ENCODE data around the gene CST9. TPM values are rescaled to one million over a fixed set of nuclear protein-coding genes. Genes with fewer than 3 reads are reported as not detected.

Gene CST9
- total RNA-seq, 1 experiment from 2014 or later: not detected

GRCh38 chr20:23641936-23642751 is 36.4 kb upstream of the CST9 start:
- no peak for TF ChIP-seq CTCF (conservative IDR thresholded peaks at IDR 0.05; ENCODE audit: low read depth, low read length)
- no peak for TF ChIP-seq EZH2 (IDR thresholded peaks at IDR 0.05; ENCODE audit: low read length, unreplicated experiment)
- TF ChIP-seq EZH2phosphoT487 (IDR thresholded peaks at IDR 0.05; ENCODE audit: borderline replicate concordance, low read length): no peak
- H3K9me2 ChIP-seq (replicated peaks; ENCODE audit: low read length): no peaks in the 10 kb centered on the region
- peak overlapping the region; percentile 30 for H3K4me2 ChIP-seq (ENCODE audit: low read length)
- no peaks in the 10 kb centered on the region for H3K9me3 ChIP-seq (ENCODE audit: low read length)
- H3K4me3 ChIP-seq (ENCODE audit: low read length): no peak overlapping the region
- H3K4me1 ChIP-seq (ENCODE audit: insufficient read depth, low read length): peaks cover 17% of the 10 kb centered on the region
- H3K9ac ChIP-seq (ENCODE audit: low read length): no peak overlapping the region
- peak overlapping the region; percentile 40; the same call in 1 of the 2 replicates for H2AFZ ChIP-seq (ENCODE audit: low read length)
- ChIA-PET CTCF (no interaction called here), POLR2A (ENCODE audit: unreplicated experiment) (no interaction called here)
- H3K79me2 ChIP-seq (ENCODE audit: low read length): peaks cover 5% of the 10 kb centered on the region
- ATAC-seq (no peak), DNase-seq (peak; percentile 75)
- no peaks in the 10 kb centered on the region for H3K27me3 ChIP-seq (ENCODE audit: low read length)
- intact Hi-C loops (cut with micrococcal nuclease): no loop called here
- no peaks in the 10 kb centered on the region for H3F3A ChIP-seq (ENCODE audit: low read length, unreplicated experiment)
- H3K27ac ChIP-seq (ENCODE audit: low read length): peak overlapping the region; percentile 21; the same call in 1 of the 2 replicates
- H3K36me3 ChIP-seq (ENCODE audit: low read depth, low read length): no peaks in the 10 kb centered on the region
- H4K20me1 ChIP-seq (ENCODE audit: low read length): no peaks in the 10 kb centered on the region
- no TSS peak for BruUV-seq (replicated peaks)

- no peaks in the 10 kb centered on the region for H3F3A ChIP-seq (ENCODE audit: low read length, unreplicated experiment)
- no peak overlapping the region for H3K4me3 ChIP-seq (ENCODE audit: low read length)
- no peak overlapping the region for H3K9ac ChIP-seq (ENCODE audit: low read length)
- ChIA-PET POLR2A (ENCODE audit: unreplicated experiment) (no interaction called here), CTCF (no interaction called here)
- ATAC-seq (no peak), DNase-seq (no peak)
- TF ChIP-seq EZH2phosphoT487 (IDR thresholded peaks at IDR 0.05; ENCODE audit: borderline replicate concordance, low read length): no peak
- TF ChIP-seq CTCF (conservative IDR thresholded peaks at IDR 0.05; ENCODE audit: low read depth, low read length): no peak
- TF ChIP-seq EZH2 (IDR thresholded peaks at IDR 0.05; ENCODE audit: low read length, unreplicated experiment): no peak
- peaks cover 26% of the 10 kb centered on the region for H3K4me1 ChIP-seq (ENCODE audit: insufficient read depth, low read length)
- intact Hi-C loops (cut with micrococcal nuclease): no loop called here
- H3K9me3 ChIP-seq (ENCODE audit: low read length): no peaks in the 10 kb centered on the region
- H3K27ac ChIP-seq (ENCODE audit: low read length): no peak overlapping the region
- H3K36me3 ChIP-seq (ENCODE audit: low read depth, low read length): no peaks in the 10 kb centered on the region
- 0 out of 2 replicates have a peak, but pooled peaks cover 10% of the 10 kb centered on the region for H4K20me1 ChIP-seq (ENCODE audit: low read length)
- no TSS peak for BruUV-seq (replicated peaks)
- H3K9me2 ChIP-seq (replicated peaks; ENCODE audit: low read length): no peaks in the 10 kb centered on the region
- H2AFZ ChIP-seq (ENCODE audit: low read length): no peak overlapping the region
- H3K4me2 ChIP-seq (ENCODE audit: low read length): no peak overlapping the region
- no peaks in the 10 kb centered on the region for H3K27me3 ChIP-seq (ENCODE audit: low read length)
- peaks cover 17% of the 10 kb centered on the region for H3K79me2 ChIP-seq (ENCODE audit: low read length)
Observed at GRCh38 chr20:23640671-23641667, 35.3 kb upstream of the CST9 start.

Data from PC-3 (cell line).